Jurkat, Clone E6-1 (cell line): ENCODE data around the gene AIG1.
"Not testable (repeated sequence)": the region's sequence is repeated elsewhere in the genome, so short reads cannot be mapped to it uniquely, and the experiment has no call there.

Source experiments
- DNase-seq: peaks from one replicate; pipeline ENCODE4 v3.0.0-alpha.2; 2011; ENCODE audit warnings: low read depth, low spot score
- H3K4me3 ChIP-seq: 2 replicates; pipeline ENCODE4 v1.5.1; 2011; ENCODE audit warnings: mild to moderate bottlenecking, low read length, control low read depth, moderate library complexity

The AIG1 gene

DNA sequence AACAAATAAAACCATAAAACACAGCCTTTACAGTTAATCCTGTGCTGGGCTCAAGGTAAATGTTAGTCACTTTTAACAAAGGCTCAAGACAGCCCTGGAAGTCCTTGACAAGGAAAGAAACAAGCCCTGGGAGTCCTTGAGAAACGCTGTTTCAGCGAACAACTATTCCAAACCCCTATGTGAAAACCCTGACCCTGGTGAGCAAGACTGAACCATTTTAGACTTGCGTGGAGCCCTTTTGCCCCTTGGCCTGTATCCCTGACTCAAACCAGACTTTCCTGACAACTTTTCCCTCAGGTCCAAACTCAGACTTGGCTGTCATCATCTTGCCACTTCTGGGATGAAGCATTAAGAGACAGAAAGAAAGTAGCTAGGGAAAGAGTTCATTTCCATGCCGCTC is 180.4 kb downstream of the AIG1 start:
- no peak overlapping the region for H3K4me3 ChIP-seq
- no peak for DNase-seq

DNA sequence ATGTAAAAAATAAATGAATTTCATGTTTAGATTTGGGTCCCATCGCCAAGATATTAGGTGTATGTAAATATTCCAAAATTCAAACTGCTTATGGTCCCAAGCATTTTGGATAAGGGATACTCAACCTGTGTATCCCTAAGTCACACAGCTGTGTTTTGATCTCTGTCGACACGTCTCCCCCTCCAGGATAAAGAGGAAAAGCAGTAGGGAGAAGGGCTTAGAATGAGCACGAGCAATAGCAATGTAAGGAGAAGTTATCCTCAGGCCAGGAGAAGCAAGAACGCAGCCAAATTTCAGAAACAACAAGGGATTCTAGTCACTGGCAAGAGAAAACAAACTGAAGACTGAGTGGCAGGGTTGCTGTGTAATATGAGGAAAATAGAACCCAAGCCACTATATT is 181.2 kb downstream of the AIG1 start:
- no peak for DNase-seq

DNA sequence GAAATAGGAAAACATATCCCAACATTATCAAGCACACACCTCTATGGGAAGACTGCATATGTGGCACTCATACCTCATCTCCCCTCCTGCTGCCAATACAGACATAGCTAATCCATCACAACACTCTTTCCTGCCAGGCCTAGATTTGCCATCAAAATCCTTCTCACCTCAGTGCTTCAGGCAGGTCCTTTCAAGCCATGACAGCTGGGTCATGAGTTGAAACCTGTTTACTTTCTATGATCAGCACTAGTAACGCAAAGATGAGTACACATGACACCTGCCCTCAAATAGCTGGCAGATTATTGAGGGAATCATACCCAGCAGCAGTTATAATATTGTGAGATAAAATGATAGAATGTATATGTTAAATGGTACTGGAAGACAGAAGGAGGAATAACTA is 183.1 kb downstream of the AIG1 start:
- no peak for DNase-seq
- no peak overlapping the region for H3K4me3 ChIP-seq

More for the DNA sequence above, 181.2 kb downstream of the AIG1 start:
- no peak overlapping the region for H3K4me3 ChIP-seq

DNA sequence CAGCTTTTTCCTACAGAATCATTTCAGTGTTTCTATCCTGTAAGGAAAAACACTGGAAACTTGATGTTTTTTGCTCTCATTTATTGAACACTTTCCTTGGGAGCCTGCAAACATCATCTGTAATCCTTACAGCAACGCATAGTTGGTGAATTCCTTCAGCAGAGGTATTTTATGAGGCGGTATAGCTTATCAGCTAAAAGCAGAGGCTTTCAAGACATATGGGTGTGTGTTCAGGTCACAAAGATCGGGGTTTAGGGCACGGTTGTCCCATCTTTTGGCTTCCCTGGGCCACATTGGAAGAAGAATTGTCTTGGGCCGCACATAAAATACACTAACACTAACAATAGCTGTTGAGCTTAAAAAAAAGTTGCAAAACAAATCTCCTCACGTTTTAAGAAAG is 185.0 kb downstream of the AIG1 start:
- DNase-seq, result no peak
- no peak overlapping the region for H3K4me3 ChIP-seq

DNA sequence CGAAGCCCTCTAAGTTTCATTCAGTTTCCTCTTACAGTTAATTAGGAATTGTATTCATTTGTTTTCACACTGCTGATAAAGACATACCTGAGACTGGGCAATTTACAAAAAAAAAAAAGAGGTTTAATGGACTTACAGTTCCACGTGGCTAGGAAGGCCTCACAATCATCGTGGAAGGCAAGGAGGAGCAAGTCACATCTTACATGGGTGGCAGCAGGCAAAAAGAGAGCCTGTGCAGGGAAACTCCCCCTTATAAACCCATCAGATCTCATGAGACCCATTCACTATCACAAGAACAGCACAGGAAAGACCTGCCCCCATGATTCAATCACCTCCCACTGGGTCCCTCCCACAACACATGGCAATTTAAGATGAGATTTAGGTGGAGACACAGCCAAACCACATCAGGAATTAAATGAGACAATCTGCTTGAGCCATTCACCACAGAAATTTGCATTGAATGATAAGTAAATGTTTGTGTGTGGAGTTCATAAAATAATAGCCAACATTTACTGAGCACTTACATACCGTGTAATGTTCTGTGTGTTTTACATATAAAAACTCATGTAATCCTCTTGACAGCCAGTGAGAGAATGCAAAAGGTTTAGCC is 185.6 kb downstream of the AIG1 start:
- H3K4me3 ChIP-seq, DNase-seq: not testable (repeated sequence)

DNA sequence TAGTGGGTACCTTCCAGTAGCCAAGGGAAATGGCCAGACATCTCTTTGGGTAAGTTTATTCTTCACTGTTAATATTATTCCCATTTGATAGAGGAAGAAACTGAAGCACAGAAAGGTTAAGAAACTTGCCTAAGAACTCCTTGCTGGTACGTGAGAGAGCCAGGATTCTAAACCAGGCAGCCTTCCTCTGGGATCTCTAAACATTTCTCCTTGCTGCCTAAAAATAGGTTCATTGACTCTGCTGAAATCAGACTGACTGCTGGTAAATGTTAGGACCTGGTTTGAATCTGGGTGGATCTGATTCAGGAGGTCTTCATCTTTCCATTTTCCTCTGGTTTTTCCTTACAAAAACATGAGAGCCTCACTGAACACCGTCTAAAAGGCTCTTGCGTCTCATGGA is 186.9 kb downstream of the AIG1 start:
- no peak for DNase-seq
- no peak overlapping the region for H3K4me3 ChIP-seq

DNA sequence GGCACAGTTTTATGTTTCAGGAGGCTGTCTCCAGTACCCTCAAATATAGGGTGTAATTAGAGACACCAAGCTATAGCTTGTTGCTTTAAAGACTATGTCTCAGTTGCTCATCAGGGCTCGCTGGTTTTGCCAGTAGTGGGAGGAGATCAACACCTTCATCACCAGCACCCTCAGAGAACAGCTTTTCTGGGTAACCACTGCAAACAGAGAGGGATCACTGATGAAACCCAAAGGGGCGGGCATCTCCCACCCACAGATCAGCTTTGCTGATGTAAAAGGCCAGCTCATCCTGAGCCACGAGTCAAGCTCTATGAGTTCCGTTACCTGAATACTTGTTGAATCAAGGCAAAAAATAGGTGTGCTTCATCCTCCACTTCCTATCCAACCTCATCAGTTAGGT is 187.7 kb downstream of the AIG1 start:
- no peak for DNase-seq
- no peak overlapping the region for H3K4me3 ChIP-seq

DNA sequence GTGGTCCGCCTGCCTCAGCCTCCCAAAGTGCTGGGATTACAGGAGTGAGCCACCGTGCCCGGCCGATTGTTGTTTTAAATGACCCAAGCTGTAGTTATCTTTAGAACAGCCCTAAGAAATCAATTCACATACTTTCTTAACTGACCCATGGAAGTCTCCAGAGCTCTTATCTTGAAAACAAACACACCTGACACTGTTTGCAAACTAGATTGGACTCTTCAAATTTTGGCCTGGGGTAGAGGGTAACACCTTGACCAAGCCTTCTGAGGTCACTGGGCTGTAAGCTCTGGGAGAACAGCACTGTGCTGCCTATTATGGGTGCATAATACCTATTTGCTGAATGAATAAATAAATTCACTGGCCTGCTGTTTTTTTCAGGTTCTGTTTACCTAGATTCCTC is 190.6 kb downstream of the AIG1 start:
- no peak overlapping the region for H3K4me3 ChIP-seq
- no peak for DNase-seq

DNA sequence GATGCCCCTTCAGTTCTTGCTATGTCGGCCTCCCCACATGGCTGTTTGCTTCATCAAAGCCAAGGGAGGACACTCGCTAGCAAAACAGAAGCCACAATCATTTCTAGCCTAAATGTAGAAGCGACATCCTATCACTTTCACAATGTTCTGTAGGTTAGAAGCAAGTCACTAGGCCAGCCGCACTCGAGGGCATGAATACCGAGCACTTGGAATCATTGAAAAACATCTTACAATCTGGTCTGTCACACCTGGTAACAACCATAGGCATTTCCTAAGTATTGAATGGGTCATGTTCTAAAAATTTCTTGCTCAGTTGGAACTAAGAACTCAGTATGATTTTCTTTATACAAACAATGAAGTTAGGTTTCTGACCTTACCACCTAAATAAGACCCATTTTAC is 192.3 kb downstream of the AIG1 start:
- DNase-seq, result no peak
- H3K4me3 ChIP-seq, result no peak overlapping the region

DNA sequence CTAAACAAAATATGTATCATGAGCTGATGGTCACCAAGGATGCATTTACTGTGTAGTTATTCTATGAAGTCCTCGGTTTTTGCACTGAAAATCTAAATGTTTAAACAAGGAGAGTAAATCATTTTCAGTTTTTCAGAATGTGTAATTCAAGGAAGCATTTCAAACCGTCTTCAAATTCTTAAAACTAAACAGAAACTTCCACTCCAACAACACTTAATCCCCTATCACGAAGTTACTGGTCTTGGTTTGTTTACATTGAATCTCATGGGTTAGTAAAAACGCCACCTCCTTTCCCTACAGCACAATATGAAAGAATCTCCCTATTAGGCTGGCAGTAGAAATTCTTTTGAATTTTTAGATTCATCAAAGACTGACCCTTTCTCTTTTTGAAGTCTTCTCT is 192.9 kb downstream of the AIG1 start:
- no peak overlapping the region for H3K4me3 ChIP-seq
- DNase-seq, result no peak

DNA sequence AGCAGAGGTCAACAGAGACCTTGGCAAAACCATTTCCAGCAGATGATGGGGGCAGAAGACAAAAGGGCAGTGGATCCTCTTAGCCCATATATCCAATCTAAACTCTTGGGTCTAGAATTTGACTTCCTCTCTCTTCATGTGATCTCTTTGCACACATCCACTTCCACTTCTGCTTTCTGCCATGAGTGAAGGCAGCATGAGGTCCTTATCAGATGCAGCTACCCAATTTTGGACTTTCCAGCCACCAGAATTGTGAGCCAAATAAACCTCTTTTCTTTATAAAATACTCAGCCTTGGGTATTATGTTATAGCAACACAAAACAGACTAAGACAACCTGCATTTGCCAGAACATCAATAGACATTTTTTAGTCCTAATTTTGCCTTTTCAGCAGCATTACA is 198.3 kb downstream of the AIG1 start:
- no peak overlapping the region for H3K4me3 ChIP-seq
- DNase-seq, result no peak

DNA sequence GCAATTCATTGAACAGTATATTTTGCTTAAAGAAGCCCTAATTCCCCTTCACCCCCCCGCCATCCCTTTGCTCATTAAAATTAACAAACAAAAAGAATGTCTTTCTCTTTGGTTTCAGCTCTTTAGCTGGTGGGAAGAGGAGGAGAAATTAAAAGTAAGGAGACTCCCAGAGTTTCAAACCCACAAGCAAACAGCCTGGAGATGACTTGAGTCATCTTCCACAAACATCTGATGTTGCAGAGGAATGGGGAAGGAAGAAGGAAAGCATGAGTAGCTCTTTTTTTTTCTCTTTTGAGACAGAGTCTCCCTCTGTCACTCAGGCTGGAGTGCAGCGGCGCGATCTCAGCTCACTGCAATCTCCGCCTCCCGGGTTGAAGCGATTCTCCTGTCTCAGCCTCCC is 200.2 kb downstream of the AIG1 start:
- DNase-seq, result no peak
- H3K4me3 ChIP-seq, result no peak overlapping the region

DNA sequence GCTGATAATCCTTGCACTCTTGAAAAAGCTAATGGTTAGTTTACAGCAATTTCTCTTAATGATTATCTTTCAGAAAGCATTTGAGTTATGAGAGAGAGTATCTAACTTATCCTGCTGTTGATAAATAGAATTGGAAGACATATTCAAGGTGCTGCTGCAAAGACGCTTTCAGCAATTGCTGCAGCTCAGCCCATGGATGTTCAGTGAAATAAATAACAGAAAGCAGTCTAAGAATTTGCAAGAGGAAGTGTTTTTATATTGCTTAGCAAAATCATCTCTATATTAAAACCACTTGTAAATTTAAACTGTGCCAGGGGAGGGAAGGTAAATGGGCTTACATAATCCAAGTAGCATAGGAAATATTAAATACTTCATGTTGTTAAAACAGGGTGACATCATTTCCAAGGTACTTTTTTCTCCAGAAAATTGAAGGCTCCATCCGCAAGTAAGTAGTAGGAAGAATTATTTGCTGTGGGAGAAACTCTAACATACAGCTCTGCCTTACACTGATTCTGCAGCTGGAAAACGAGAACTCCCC is 201.3 kb downstream of the AIG1 start:
- no peak overlapping the region for H3K4me3 ChIP-seq
- DNase-seq, result no peak

DNA sequence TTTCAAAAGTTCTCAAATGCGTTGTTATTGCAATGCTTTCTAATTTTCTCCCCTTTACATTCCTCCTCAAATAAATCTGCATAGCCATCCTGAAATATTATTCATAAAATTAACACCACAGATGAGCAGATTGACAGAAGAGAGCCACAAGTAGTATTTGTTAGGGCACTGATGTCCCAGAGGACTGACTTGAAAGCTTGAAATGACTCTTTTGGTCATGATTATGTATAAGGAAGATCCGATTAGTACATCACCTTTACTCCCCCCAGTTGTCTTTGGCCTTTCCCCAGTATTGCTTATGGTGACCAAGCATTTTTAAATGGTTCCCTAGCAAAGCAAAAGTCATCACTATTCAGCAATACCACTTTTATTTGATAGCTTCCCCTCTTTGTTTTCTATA is 202.2 kb downstream of the AIG1 start:
- no peak overlapping the region for H3K4me3 ChIP-seq
- no peak for DNase-seq

DNA sequence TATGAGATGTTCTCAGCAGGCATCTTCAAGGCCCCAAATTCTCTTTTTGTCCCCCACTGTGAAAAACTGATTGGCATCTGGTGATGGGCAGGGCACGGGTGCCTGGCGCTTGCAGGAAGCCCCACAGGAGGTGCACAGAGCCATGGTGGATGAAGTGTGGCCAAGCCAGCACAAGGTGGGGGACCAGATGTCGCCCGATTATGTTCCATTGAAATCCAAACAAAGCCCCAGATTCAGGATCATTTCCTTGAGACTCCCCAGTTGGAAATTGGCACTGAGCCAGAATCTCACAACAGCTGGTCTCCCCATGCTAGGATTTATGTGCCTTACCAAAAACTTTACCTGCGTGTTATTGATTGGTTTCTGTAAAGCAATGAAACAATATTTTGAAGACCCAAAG is 203.7 kb downstream of the AIG1 start:
- no peak for DNase-seq
- no peak overlapping the region for H3K4me3 ChIP-seq

DNA sequence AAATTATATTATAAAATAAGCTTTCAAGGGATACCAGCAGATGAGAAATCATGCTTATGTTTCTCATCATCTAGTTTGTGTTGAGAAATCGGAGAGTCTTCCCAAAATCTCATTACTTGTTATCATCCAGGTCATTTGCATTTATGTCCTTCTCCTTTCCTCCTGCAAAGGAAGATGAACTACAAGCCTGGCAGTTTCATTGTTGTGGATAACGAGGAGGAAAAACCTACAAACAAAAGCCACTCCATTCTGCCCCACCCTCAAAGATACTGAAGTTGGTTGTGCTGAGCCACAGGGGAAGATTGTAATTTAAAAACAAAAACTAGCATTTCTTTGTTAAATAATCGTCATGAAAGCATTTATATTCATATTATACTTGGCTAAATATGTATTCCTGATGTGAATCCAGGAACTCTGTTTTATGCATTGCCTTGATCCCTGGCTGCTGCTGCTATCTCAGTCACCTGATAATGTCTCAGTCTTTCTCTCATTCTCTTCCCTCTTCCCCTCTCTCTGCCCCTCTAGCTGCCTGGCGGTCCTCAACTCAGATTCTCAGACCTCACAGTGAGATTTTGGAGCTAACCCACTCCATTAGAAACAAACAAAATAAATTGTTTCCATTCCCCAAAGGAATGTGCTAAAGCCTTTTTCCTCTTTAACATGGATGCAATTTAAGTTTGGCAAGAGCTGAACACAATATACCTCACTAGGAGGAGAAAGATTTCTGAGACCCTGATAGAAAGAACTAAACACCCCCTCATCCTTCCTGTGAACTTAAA is 204.5 kb downstream of the AIG1 start:
- H3K4me3 ChIP-seq, result no peak overlapping the region
- no peak for DNase-seq

DNA sequence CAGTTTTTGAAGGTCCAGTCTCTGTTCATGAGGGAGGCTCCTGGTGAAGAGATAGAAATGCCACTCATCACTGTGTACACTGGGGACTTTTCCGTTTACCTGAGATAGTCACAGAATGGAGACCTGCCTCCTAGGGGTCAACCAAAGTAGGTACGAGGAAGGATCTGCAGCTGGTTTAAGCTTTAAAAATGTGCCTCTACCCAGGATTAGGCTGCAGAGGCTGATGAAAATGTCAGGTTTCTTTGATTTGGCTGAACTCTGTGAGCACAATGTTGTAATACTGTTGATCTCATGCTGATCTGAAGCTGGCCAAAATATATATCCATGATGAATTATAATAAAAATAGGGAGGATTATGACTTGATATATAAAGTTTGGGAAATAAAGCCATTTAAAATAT is 207.1 kb downstream of the AIG1 start:
- H3K4me3 ChIP-seq, result no peak overlapping the region
- no peak for DNase-seq

DNA sequence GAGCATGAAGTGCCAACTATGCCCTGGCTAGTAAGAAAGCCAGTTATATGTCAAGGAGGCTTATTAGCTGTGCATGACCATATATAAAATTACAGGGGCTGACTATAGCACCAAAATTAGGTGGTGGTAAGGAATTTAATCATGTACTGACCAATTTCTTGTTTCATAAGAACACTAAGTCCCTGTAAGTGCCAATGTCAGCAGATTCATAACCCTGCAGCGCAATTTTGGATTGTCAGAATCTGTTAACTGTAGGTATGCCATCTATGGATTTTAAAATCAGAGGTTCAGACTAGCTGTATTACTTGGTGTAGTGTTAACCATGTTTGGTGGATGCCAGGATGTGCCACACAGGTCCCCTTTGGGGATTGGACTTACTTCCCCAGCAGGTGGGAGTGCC is 207.8 kb downstream of the AIG1 start:
- DNase-seq, result no peak
- no peak overlapping the region for H3K4me3 ChIP-seq

DNA sequence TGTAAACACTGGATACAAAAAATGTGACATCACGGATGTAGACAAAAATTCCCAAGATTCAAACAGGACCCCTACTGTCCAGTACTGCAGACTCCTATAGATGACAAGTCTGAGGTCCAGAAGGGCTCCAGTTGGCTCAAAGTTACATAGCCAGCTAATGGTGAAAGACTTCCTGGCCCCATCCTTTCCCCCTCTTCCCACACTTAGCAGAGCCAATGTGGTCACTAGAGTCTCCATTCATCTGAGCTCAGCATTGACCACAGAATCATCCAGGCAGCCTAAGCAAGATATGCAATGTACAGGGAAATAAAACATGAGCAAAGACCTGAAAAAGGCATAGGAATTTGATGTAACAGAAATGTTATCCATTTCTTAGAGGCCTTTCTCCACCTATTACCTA is 209.3 kb downstream of the AIG1 start:
- no peak for DNase-seq
- no peak overlapping the region for H3K4me3 ChIP-seq

DNA sequence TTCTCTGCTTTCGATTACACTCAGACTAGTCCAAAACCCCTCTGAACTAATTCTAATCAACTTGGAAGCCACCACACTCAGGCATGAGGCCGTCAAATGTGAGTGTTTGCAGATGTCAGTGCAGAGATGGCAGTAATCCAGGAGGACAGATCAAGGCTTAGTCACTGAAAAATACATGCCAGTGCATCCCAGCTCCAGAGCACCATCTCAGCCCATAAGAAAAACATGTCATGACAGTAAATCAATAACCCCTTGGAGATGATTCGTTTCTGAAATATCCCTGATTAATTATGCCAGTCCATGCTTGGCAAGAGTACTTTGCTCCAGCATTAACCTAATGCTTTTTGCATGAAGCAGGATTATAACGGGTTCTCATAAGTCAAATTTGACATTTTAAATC is 210.3 kb downstream of the AIG1 start:
- no peak for DNase-seq
- no peak overlapping the region for H3K4me3 ChIP-seq

DNA sequence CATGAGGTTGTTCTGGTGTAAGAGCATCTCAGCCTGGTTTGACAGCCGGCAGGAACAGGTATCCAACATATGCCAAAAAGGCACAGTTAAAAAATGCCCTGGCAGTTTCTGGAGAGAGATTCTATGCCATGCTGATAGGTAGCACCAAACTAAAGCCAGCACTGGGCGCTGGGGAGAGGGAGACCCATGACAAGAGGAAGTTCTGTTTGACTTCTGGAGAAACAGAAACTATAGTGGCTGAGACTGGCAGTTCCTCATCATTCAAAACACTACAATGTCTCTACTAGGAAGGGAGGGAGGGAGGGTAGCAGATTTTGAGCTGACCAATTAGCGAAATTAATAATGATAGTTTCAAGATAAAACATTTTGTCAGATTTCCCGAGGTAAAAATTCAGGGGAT is 215.7 kb downstream of the AIG1 start:
- no peak for DNase-seq
- H3K4me3 ChIP-seq, result no peak overlapping the region
